OCI-LY1 (cell line): ENCODE measurements around the gene STRIP2.

ENCODE experiments used
- H2AFZ ChIP-seq: fragments of 200-600 bp; sonication (generic), shearing (Covaris generic); 2 replicates; pipeline ENCODE4 v1.6.0; 2014; ENCODE audit warnings: antibody characterized with exemption, mild to moderate bottlenecking, low read length
- H3F3A ChIP-seq: fragments of 200-600 bp; sonication (generic), shearing (Covaris generic); 2 replicates; pipeline ENCODE4 v1.6.0; 2014; ENCODE audit warnings: mild to moderate bottlenecking, antibody characterized with exemption, low read length, moderate library complexity; ENCODE audit not compliant: insufficient read depth
- H3K27ac ChIP-seq: fragments of 200-600 bp; sonication (generic); 2 replicates; pipeline ENCODE4 v1.5.1; 2014; ENCODE audit warnings: low read length, mixed run types, mild to moderate bottlenecking, low read depth; ENCODE audit not compliant: poor library complexity, severe bottlenecking
- H3K27me3 ChIP-seq: fragments of 200-600 bp; sonication (generic); 2 replicates; pipeline ENCODE4 v1.6.0; 2014; ENCODE audit warnings: antibody characterized with exemption, mild to moderate bottlenecking, low read length, moderate library complexity; ENCODE audit not compliant: insufficient read depth
- H3K36me3 ChIP-seq: fragments of 200-600 bp; sonication (generic); 2 replicates; pipeline ENCODE4 v1.6.1; 2014; ENCODE audit warnings: mild to moderate bottlenecking, antibody characterized with exemption, low read length, moderate library complexity, mixed read lengths; ENCODE audit not compliant: insufficient read depth
- H3K4me1 ChIP-seq: fragments of 200-600 bp; sonication (generic); 2 replicates; pipeline ENCODE4 v1.5.1; 2014; ENCODE audit warnings: mild to moderate bottlenecking, low read length, moderate library complexity; ENCODE audit not compliant: insufficient read depth, severe bottlenecking
- H3K4me2 ChIP-seq: fragments of 200-600 bp; sonication (generic), shearing (Covaris generic); 2 replicates; pipeline ENCODE4 v1.6.1; 2014; ENCODE audit warnings: low read length
- H3K4me3 ChIP-seq: fragments of 200-600 bp; sonication (generic); 2 replicates; pipeline ENCODE4 v1.5.1; 2014; ENCODE audit warnings: low read length, low read depth, mild to moderate bottlenecking, mixed read lengths; ENCODE audit not compliant: poor library complexity, severe bottlenecking
- H3K79me2 ChIP-seq: fragments of 200-600 bp; shearing (Covaris generic); 2 replicates; pipeline ENCODE4 v1.6.1; 2016; ENCODE audit warnings: mixed run types, low read length, mixed read lengths; ENCODE audit not compliant: insufficient read depth
- H3K9ac ChIP-seq: fragments of 200-600 bp; sonication (generic), shearing (Covaris generic); 2 replicates; pipeline ENCODE4 v1.6.1; 2014; ENCODE audit warnings: mild to moderate bottlenecking, low read length, mixed read lengths
- H3K9me2 ChIP-seq: fragments of 200-600 bp; sonication (generic), shearing (Covaris generic); 2 replicates; pipeline ENCODE4 v1.6.1; 2014; ENCODE audit warnings: low read depth, mild to moderate bottlenecking, low read length, mixed read lengths
- H3K9me3 ChIP-seq: fragments of 200-600 bp; shearing (Covaris generic); 2 replicates; pipeline ENCODE4 v1.6.1; 2014; ENCODE audit warnings: low read length, mixed read lengths
- H4K20me1 ChIP-seq: fragments of 200-600 bp; sonication (generic), shearing (Covaris generic); 2 replicates; pipeline ENCODE4 v1.6.0; 2016; ENCODE audit warnings: mild to moderate bottlenecking, low read length; ENCODE audit not compliant: insufficient read depth
- EZH2 ChIP-seq: fragments of 200-600 bp; sonication (generic), shearing (Covaris generic); IDR thresholded peaks from 2 replicates; pipeline ENCODE4 v1.8.0; 2017; ENCODE audit warnings: borderline replicate concordance, mixed run types, mild to moderate bottlenecking, antibody characterized with exemption, low read length, moderate library complexity, mixed read lengths
- TF ChIP-seq, protein P1 (sequence below): fragments of 200-600 bp; sonication (generic), shearing (Covaris generic); IDR thresholded peaks from 2 replicates; pipeline ENCODE4 v1.5.1; 2017; ENCODE audit warnings: mild to moderate bottlenecking, antibody characterized with exemption, low read length, moderate library complexity, mixed read lengths

Gene STRIP2

GRCh38 chr7:129495987-129496386 is 61.8 kb downstream of the STRIP2 start:
- H3K9ac ChIP-seq = no peak overlapping the region
- no peak overlapping the region for H3K4me2 ChIP-seq
- H3K27me3 ChIP-seq = peaks cover 9% of the 10 kb centered on the region; the same call in 1 of the 2 replicates
- no peaks in the 10 kb centered on the region; the same call in 1 of the 2 replicates for H3K9me3 ChIP-seq
- no peak overlapping the region for H2AFZ ChIP-seq
- H3K79me2 ChIP-seq = no peaks in the 10 kb centered on the region
- peaks cover 22% of the 10 kb centered on the region for H3K4me1 ChIP-seq
- H3K27ac ChIP-seq = no peak overlapping the region
- H3F3A ChIP-seq = no peaks in the 10 kb centered on the region
- H4K20me1 ChIP-seq = no peaks in the 10 kb centered on the region
- H3K9me2 ChIP-seq = no peaks in the 10 kb centered on the region
- H3K36me3 ChIP-seq = no peaks in the 10 kb centered on the region
- no peak overlapping the region for H3K4me3 ChIP-seq
- no peak for TF ChIP-seq EZH2
- TF ChIP-seq, protein P1, sequence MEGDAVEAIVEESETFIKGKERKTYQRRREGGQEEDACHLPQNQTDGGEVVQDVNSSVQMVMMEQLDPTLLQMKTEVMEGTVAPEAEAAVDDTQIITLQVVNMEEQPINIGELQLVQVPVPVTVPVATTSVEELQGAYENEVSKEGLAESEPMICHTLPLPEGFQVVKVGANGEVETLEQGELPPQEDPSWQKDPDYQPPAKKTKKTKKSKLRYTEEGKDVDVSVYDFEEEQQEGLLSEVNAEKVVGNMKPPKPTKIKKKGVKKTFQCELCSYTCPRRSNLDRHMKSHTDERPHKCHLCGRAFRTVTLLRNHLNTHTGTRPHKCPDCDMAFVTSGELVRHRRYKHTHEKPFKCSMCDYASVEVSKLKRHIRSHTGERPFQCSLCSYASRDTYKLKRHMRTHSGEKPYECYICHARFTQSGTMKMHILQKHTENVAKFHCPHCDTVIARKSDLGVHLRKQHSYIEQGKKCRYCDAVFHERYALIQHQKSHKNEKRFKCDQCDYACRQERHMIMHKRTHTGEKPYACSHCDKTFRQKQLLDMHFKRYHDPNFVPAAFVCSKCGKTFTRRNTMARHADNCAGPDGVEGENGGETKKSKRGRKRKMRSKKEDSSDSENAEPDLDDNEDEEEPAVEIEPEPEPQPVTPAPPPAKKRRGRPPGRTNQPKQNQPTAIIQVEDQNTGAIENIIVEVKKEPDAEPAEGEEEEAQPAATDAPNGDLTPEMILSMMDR = no peak

GRCh38 chr7:129496653-129497052 is 62.4 kb downstream of the STRIP2 start:
- no peak for TF ChIP-seq EZH2
- TF ChIP-seq, protein P1 = no peak
- no peak overlapping the region for H3K4me3 ChIP-seq
- no peaks in the 10 kb centered on the region for H3F3A ChIP-seq
- no peaks in the 10 kb centered on the region for H3K36me3 ChIP-seq
- no peaks in the 10 kb centered on the region for H3K9me3 ChIP-seq
- no peak overlapping the region for H3K9ac ChIP-seq
- no peak overlapping the region for H3K4me2 ChIP-seq
- no peak overlapping the region for H3K27ac ChIP-seq
- H3K79me2 ChIP-seq = no peaks in the 10 kb centered on the region
- H3K9me2 ChIP-seq = no peaks in the 10 kb centered on the region
- peaks cover 29% of the 10 kb centered on the region for H3K4me1 ChIP-seq
- no peak overlapping the region for H2AFZ ChIP-seq
- H3K27me3 ChIP-seq = peaks cover 9% of the 10 kb centered on the region; the same call in 1 of the 2 replicates
- H4K20me1 ChIP-seq = no peaks in the 10 kb centered on the region

DNA sequence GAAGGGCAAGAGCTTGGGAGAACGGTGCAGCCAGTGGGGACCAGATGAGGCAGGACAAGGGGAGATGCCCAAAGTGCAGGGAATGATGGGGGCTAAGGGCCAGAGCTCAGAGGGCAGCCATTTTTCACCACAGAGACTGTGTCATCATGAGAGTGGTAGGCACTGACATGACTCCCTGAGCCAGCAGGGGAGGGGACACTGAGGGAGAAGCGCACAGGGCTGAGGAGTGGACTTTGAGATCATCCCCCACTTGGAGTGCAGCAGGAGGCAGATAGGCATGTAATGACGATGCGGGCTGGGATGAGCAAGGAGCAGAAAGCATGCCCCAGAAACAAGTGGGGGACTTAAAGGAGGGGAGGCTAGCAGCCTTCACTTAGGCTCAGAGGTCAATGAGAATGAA is 62.9 kb downstream of the STRIP2 start:
- Histone ChIP-seq H3K4me3 (no peak overlapping the region), H3F3A (no peaks in the 10 kb centered on the region), H4K20me1 (no peaks in the 10 kb centered on the region), H3K79me2 (no peaks in the 10 kb centered on the region), H3K27me3 (peaks cover 9% of the 10 kb centered on the region; the same call in 1 of the 2 replicates), H3K9ac (no peak overlapping the region), H3K27ac (no peak overlapping the region), H3K4me2 (no peak overlapping the region), H2AFZ (no peak overlapping the region), H3K36me3 (no peaks in the 10 kb centered on the region), H3K9me2 (no peaks in the 10 kb centered on the region), H3K9me3 (no peaks in the 10 kb centered on the region), H3K4me1 (peaks cover 32% of the 10 kb centered on the region)
- TF ChIP-seq, protein P1 = no peak
- no peak for TF ChIP-seq EZH2
